Glomerular endothelial cell (primary cell): ENCODE measurements around the gene PCP2. TPM values are rescaled to one million over a fixed set of nuclear protein-coding genes. Genes with fewer than 3 reads are reported as not detected.

Experiments
- DNase-seq: peaks from one replicate; pipeline ENCODE4 v3.0.0-alpha.2; 2011; ENCODE audit warnings: low read depth, low spot score; ENCODE audit errors: extremely low read depth
- total RNA-seq: library from RNA; depleted of rRNA; stranded (reverse); fragments of >200 nt; gene quantifications from 2 replicates; pipeline ENCODE4 v1.2.3, GENCODE V29; 2015

The PCP2 gene
- total RNA-seq: not detected in 2 replicates

GRCh38 chr19:7633698-7634097 lies at the start of gene PCP2:
PCP2 (minus strand) TSS chr19:7633719; CDS start chr19:7633457, 262 bp downstream.
- DNase-seq: no peak

GRCh38 chr19:7682175-7682855 lies 48.8 kb upstream of the PCP2 start:
- DNase-seq: no peak

GRCh38 chr19:7681340-7682174 lies 48.0 kb upstream of the PCP2 start:
- DNase-seq: no peak

- DNase-seq: no peak
Observed at GRCh38 chr19:7680606-7681339, 47.3 kb upstream of the PCP2 start, which contains the start of gene TRAPPC5. TRAPPC5 (plus strand) TSS chr19:7680833; CDS start chr19:7682254, 1,421 bp downstream.

- DNase-seq: no peak
Observed at GRCh38 chr19:7679771-7680605, 46.5 kb upstream of the PCP2 start.

GRCh38 chr19:7678971-7679751 lies 45.6 kb upstream of the PCP2 start:
- DNase-seq: no peak

GRCh38 chr19:7677669-7678311 lies 44.3 kb upstream of the PCP2 start:
- DNase-seq: no peak

- no peak for DNase-seq
Observed at GRCh38 chr19:7676854-7677253, 43.3 kb upstream of the PCP2 start, which contains the start of gene MCEMP1. MCEMP1 (plus strand) TSS chr19:7677090; CDS start chr19:7677121, 31 bp downstream.

GRCh38 chr19:7676376-7676775 lies 42.9 kb upstream of the PCP2 start:
- DNase-seq: no peak

- no peak for DNase-seq
Observed at GRCh38 chr19:7674010-7675005, 40.8 kb upstream of the PCP2 start.

GRCh38 chr19:7672522-7672921 lies 39.0 kb upstream of the PCP2 start:
- DNase-seq: no peak

- DNase-seq: no peak
Observed at GRCh38 chr19:7670790-7671189, 37.3 kb upstream of the PCP2 start.

GRCh38 chr19:7670150-7670783 lies 36.7 kb upstream of the PCP2 start:
- no peak for DNase-seq

- DNase-seq: no peak
Observed at GRCh38 chr19:7669641-7670040, 36.1 kb upstream of the PCP2 start.

- no peak for DNase-seq
Observed at GRCh38 chr19:7668842-7669241, 35.3 kb upstream of the PCP2 start, which contains the start of gene RETN. RETN (plus strand) TSS chr19:7669049; CDS start chr19:7669327, 278 bp downstream.

GRCh38 chr19:7665076-7665475 lies 31.6 kb upstream of the PCP2 start:
- DNase-seq: no peak

GRCh38 chr19:7663706-7664105 lies 30.2 kb upstream of the PCP2 start:
- no peak for DNase-seq
